Measurements from ENCODE around the gene TRMT11. TPM values are rescaled to one million over a fixed set of nuclear protein-coding genes. Genes with fewer than 3 reads are reported as not detected.
A peak's percentile ranks its signal among the peaks of the same experiment; 100 is the strongest.

The TRMT11 gene
- total RNA-seq, 3 donors from 2014 or later = 20.7 to 22.7 (median 21.5) TPM

DNA sequence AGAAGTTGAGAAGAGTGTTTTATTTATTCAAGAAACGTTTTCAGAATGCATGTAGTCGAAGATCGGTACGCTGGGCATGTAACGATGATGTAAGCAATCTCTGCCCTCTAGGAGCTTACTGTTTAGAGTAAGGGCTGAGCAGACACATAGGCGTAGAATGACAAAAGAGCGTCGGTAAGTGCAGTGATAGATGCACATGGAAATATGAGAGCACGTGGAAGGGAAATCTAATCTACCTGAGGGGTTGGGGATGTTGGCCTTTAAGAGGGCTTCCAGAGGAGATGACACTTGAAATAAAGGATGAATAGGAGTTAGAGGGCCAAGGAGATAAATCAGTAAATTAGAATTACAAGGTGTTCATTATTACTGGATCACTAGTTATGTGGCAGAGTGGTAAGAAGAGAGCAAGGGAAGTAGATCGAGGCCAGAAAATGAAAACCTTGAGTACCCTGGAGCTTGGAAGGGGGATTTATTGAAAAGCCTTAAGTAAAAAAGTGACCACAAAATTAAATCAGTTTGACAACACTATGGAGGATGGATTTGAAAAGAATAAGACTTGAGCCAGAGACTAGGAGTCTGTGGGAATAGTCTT lies 782 bp downstream of the TRMT11 start:
- H3K36me3 ChIP-seq (ENCODE audit: low read depth) = no peaks in the 10 kb centered on the region
- H3K4me3 ChIP-seq = no peak overlapping the region
- DNase-seq (no peak), ATAC-seq (peak; percentile 39)
- H3K4me1 ChIP-seq (ENCODE audit: low read depth) = peaks cover 15% of the 10 kb centered on the region
- TF ChIP-seq CTCF (IDR thresholded peaks at IDR 0.05) = no peak
- no peaks in the 10 kb centered on the region for H3K9me3 ChIP-seq
- intact Hi-C loops (cut with DNase I, micrococcal nuclease) = loop anchor here in 1 of 2 donors (10.0 kb wide), 1 partner anchor 682 kb away; the partner anchor contains the start of gene HDDC2

DNA sequence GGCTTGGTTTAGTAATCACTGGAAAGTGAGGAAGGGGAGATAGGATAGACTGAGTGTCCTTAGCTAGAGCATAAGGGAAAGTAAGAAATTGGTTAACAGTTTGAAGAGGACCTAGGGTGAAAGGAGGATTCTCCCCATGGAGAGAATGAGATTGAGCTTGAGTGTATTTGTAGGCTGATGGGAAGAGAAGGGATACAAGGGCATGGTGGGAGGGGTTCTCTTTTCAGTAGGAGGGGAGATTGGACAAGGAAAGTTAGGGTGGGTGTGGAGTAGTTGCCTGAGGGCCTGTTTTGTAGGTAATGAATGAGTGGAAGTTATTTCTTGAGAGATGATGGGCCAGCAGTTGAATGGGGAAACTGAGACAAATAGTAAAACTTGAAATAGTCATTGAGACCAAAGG lies 1.9 kb downstream of the TRMT11 start:
- intact Hi-C loops (cut with DNase I, micrococcal nuclease) = loop anchor here in 1 of 2 donors (10.0 kb wide), 1 partner anchor 683 kb away; the partner anchor contains the start of gene HDDC2
- DNase-seq (no peak), ATAC-seq (no peak)
- TF ChIP-seq CTCF (IDR thresholded peaks at IDR 0.05) = no peak
- Histone ChIP-seq H3K4me1 (ENCODE audit: low read depth) (peaks cover 15% of the 10 kb centered on the region), H3K9me3 (no peaks in the 10 kb centered on the region), H3K4me3 (no peak overlapping the region), H3K36me3 (ENCODE audit: low read depth) (no peaks in the 10 kb centered on the region)

DNA sequence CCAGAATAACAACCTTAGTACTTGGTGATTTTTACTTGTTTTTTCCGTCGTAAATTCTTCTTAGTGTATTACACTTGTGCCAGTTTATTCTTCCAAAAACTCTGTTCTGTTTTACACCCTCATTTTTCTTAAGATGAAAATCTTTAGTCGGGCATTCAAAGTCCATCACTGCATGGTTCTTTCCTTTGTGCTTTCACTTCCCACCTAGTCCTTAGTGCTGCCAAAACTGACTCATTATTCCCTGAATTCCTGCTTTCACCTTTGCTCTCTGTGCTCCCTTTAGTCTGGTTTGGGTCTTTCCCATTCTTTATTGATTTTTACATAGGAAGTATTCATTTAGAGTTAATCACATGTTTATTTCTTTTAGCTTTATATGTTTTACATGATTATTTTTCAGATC lies 3.3 kb downstream of the TRMT11 start:
- ATAC-seq = peak; percentile 28

GRCh38 chr6:125991653-125992052 lies 5.3 kb downstream of the TRMT11 start:
- H3K9me3 ChIP-seq = no peaks in the 10 kb centered on the region
- DNase-seq = no peak
- no peak overlapping the region for H3K4me3 ChIP-seq
- no peak for TF ChIP-seq CTCF (IDR thresholded peaks at IDR 0.05)
- no peak for ATAC-seq
- intact Hi-C loops (cut with DNase I, micrococcal nuclease) = no loop called here
- no peaks in the 10 kb centered on the region for H3K36me3 ChIP-seq (ENCODE audit: low read depth)
- H3K4me1 ChIP-seq (ENCODE audit: low read depth) = peaks cover 10% of the 10 kb centered on the region

More for the DNA sequence above, 3.3 kb downstream of the TRMT11 start:
- intact Hi-C loops (cut with DNase I, micrococcal nuclease) = loop anchor here in 1 of 2 donors (10.0 kb wide), 1 partner anchor 685 kb away; the partner anchor contains the start of gene HDDC2
- H3K36me3 ChIP-seq (ENCODE audit: low read depth) = no peaks in the 10 kb centered on the region
- H3K9me3 ChIP-seq = no peaks in the 10 kb centered on the region
- peaks cover 15% of the 10 kb centered on the region for H3K4me1 ChIP-seq (ENCODE audit: low read depth)
- no peak for TF ChIP-seq CTCF (IDR thresholded peaks at IDR 0.05)
- no peak for DNase-seq
- H3K4me3 ChIP-seq = no peak overlapping the region

DNA sequence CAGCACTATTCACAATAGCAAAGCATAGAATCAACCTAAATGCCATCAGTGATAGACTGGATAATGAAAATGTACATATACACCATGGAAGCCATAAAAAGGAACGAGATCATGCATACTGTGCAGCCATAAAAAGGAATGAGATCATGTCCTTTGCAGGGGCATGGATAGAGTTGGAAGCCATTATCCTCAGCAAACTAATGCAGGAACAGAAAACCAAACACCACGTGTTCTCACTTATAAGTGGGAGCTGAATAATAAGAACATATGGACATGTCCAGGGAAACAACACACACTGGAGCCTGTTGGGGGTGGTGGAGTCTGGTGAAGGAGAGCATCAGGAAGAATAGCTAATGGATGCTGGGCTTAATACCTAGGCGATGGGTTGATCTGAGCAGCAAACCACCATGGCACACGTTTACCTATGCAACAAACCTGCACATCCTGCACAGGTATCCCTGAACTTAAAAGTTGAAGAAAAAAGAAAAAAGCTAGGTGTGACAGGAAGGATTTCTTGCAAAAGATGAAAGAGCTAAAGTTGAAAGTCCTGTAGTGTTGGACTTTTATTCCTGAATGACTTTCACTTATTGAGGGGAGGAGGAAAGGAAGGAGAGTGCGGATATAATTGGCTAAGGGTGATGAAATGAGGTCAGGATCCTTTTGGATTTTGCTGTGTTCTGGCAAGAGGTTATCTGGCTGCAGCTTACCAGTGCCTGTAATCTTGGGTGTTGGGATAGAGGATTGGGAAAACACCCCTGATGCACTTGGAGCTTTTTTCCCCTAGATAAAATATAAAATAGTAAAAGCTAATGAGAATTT lies 8.5 kb downstream of the TRMT11 start:
- no peaks in the 10 kb centered on the region for H3K9me3 ChIP-seq
- no peak for TF ChIP-seq CTCF (IDR thresholded peaks at IDR 0.05)
- DNase-seq = no peak
- no peaks in the 10 kb centered on the region for H3K36me3 ChIP-seq (ENCODE audit: low read depth)
- H3K4me3 ChIP-seq = no peak overlapping the region
- ATAC-seq = peak; percentile 41
- intact Hi-C loops (cut with DNase I, micrococcal nuclease) = no loop called here
- H3K4me1 ChIP-seq (ENCODE audit: low read depth) = no peaks in the 10 kb centered on the region
